ENCODE data around the gene LCAT. TPM values are rescaled to one million over a fixed set of nuclear protein-coding genes. Genes with fewer than 3 reads are reported as not detected.

LCAT gene
- total RNA-seq, 1 donor from 2014 or later: 31.9 TPM

DNA sequence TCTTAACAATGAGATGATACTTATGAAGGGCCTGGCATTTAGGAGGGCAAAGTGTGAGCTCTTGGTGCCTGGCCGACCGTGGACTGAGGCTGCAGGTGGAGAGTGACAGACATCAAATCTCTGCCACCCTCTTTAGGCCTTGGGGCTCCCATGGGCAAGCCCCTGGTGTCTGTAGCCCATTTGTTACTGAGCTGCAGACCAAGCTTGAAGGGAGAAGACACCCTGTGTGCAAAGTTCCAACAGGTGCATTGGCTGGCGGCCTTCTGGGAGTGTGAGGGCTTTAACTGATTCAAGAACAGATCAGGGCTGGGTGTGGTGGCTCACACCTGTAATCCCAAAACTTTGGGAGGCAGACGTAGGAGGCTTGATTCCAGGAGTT lies 11.5 kb downstream of the LCAT start:
- H3K4me1 Mint-ChIP-seq (ENCODE audit: low read depth): peaks cover 15% of the 10 kb centered on the region
- H3K36me3 Mint-ChIP-seq (ENCODE audit: insufficient read depth): peaks cover 4% of the 10 kb centered on the region
- no peak for DNase-seq (ENCODE audit: low spot score, unreplicated experiment)
- no peak overlapping the region for H3K27ac Mint-ChIP-seq
- H3K27me3 Mint-ChIP-seq: peaks cover 3% of the 10 kb centered on the region
- H3K4me3 Mint-ChIP-seq (ENCODE audit: low read depth): no peak overlapping the region
- H3K9me3 Mint-ChIP-seq (ENCODE audit: low read depth): no peaks in the 10 kb centered on the region
- TF ChIP-seq, protein P1, sequence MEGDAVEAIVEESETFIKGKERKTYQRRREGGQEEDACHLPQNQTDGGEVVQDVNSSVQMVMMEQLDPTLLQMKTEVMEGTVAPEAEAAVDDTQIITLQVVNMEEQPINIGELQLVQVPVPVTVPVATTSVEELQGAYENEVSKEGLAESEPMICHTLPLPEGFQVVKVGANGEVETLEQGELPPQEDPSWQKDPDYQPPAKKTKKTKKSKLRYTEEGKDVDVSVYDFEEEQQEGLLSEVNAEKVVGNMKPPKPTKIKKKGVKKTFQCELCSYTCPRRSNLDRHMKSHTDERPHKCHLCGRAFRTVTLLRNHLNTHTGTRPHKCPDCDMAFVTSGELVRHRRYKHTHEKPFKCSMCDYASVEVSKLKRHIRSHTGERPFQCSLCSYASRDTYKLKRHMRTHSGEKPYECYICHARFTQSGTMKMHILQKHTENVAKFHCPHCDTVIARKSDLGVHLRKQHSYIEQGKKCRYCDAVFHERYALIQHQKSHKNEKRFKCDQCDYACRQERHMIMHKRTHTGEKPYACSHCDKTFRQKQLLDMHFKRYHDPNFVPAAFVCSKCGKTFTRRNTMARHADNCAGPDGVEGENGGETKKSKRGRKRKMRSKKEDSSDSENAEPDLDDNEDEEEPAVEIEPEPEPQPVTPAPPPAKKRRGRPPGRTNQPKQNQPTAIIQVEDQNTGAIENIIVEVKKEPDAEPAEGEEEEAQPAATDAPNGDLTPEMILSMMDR (IDR thresholded peaks at IDR 0.05; ENCODE audit: unreplicated experiment): no peak

DNA sequence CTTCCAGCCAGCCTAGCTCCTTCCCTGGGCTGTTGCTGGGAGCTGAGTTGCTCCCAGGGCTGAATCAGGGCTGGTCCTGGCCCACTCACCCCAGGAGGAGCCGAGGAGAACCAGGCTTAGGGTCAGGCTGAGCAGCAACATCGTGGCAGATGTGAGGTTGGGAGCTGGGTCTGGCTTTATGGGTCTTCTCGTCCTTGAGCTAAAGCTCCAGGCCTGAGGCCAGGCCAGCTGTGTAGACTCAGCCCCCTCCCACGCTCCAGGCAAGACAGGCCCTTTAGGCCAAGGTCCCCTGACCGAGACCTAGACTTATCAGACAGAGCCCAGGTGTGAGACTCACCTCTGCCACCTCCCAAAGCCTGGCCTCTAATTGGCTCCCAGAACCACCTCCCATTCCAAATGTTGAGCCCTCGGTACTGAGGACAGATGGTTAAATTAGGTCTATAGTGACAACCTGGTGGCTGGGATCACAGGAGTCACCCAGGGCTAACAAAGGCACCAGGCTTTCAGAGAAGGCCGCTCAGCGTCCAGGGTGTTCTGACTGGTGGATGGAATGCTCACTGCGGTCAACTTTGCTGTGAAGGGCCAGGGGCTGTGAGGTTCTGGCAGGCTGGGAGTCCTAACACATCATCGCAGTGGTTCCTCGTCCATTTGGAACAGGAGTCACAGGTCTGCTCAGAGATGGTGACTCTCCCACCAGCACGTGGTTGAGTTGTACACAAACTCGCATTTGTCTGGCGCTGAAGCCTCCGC lies 12.0 kb downstream of the LCAT start, which contains the start of gene CTRL:
Gene CTRL (minus strand): TSS at position 151 of the 750 bp plus-strand sequence. CDS start 10 bp downstream, at position 141.
- Mint-ChIP-seq H3K36me3 (ENCODE audit: insufficient read depth) (peaks cover 4% of the 10 kb centered on the region), H3K4me3 (ENCODE audit: low read depth) (no peak within 1 kb of the TSS), H3K27me3 (peaks cover 3% of the 10 kb centered on the region), H3K4me1 (ENCODE audit: low read depth) (peaks cover 10% of the 10 kb centered on the region), H3K27ac (no peak within 1 kb of the TSS), H3K9me3 (ENCODE audit: low read depth) (no peaks in the 10 kb centered on the region)
- TF ChIP-seq, protein P1 (IDR thresholded peaks at IDR 0.05; ENCODE audit: unreplicated experiment): peak; percentile 24
- no peak for DNase-seq (ENCODE audit: low spot score, unreplicated experiment)

DNA sequence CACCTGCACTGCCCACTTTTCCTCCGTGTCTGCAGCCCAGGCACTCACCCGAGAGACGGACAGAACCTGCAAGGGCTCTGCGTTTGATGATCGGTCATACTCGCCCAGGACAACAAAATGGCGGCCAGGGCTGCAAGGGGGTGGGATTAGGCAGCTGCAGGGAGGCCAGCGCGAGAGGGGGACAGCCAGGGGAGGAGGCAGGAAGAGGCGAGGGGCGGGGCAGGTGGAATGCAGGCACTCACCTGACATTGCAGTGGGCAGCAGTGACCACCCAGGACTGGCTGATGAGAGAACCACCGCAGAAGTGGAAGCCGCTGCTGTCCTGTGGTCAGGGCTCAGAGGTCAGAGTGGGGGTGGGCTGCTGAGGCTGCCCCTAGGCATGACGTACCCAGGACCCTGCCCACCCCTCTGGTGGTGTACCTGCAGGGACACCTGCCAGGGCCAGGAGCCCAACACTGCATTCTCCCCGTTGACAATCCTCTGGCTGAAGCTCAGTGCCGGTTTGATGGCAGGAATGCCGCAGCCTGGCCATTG lies 13.2 kb downstream of the LCAT start:
- peaks cover 4% of the 10 kb centered on the region for H3K36me3 Mint-ChIP-seq (ENCODE audit: insufficient read depth)
- H3K4me1 Mint-ChIP-seq (ENCODE audit: low read depth): peaks cover 8% of the 10 kb centered on the region
- no peak overlapping the region for H3K27ac Mint-ChIP-seq
- H3K4me3 Mint-ChIP-seq (ENCODE audit: low read depth): no peak overlapping the region
- H3K27me3 Mint-ChIP-seq: peaks cover 3% of the 10 kb centered on the region
- TF ChIP-seq, protein P1 (IDR thresholded peaks at IDR 0.05; ENCODE audit: unreplicated experiment): no peak
- no peak for DNase-seq (ENCODE audit: low spot score, unreplicated experiment)
- H3K9me3 Mint-ChIP-seq (ENCODE audit: low read depth): no peaks in the 10 kb centered on the region

DNA sequence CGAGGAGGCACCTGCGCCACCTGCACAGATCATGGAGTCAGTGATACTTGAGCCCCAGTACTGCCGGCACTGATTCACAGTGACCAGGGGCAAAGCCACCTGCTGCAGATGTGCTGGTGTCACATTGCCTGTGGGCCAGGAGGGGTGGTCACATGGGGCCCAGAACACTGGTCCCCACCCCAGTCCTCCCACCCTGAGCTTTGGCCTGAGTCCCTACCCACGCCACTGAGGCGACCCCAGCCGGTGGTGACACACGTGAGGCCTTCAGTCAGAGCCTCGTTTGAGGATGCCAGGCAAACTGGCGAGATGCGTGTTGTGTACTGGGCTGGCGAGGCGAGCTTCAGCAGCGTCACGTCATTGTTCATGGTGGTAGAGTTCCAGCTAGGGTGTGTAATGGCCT lies 13.7 kb downstream of the LCAT start:
- H3K27me3 Mint-ChIP-seq: peaks cover 3% of the 10 kb centered on the region

DNA sequence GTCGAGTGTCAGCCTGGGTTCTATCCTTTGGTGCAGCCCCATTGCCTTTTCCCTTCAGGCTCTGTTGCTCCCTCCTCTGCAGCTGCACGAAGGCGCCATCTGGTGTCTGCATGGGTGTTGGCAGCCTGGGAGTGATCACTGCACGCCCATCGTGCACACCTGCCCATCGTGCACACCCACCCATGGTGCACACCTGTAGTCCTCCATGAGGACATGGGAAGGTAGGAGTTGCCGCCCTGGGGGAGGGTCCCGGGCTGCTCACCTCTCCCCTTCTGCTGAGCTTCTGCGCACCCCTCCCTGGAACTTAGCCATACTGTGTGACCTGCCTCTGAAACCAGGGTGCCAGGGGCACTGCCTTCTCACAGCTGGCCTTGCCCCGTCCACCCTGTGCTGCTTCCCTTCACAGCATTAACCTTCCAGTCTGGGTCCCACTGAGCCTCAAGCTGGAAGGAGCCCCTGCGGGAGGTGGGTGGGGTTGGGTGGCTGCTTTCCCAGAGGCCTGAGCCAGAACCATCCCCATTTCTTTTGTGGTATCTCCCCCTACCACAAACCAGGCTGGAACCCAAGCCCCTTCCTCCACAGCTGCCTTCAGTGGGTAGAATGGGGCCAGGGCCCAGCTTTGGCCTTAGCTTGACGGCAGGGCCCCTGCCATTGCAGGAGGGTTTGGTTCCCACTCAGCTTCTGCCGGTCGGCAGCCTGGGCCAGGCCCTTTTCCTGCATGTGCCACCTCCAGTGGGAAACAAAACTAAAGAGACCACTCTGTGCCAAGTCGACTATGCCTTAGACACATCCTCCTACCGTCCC lies 15.2 kb downstream of the LCAT start:
- Mint-ChIP-seq H3K4me3 (ENCODE audit: low read depth) (no peak overlapping the region), H3K36me3 (ENCODE audit: insufficient read depth) (peaks cover 3% of the 10 kb centered on the region), H3K4me1 (ENCODE audit: low read depth) (no peaks in the 10 kb centered on the region), H3K27me3 (no peaks in the 10 kb centered on the region), H3K27ac (no peak overlapping the region), H3K9me3 (ENCODE audit: low read depth) (no peaks in the 10 kb centered on the region)
- TF ChIP-seq, protein P1 (IDR thresholded peaks at IDR 0.05; ENCODE audit: unreplicated experiment): peak; percentile 79
- peak; percentile 62 for DNase-seq (ENCODE audit: low spot score, unreplicated experiment)

More for the DNA sequence above, 13.7 kb downstream of the LCAT start:
- Mint-ChIP-seq H3K36me3 (ENCODE audit: insufficient read depth) (peaks cover 4% of the 10 kb centered on the region), H3K4me1 (ENCODE audit: low read depth) (peaks cover 6% of the 10 kb centered on the region), H3K9me3 (ENCODE audit: low read depth) (no peaks in the 10 kb centered on the region), H3K4me3 (ENCODE audit: low read depth) (no peak overlapping the region), H3K27ac (no peak overlapping the region)
- TF ChIP-seq, protein P1 (IDR thresholded peaks at IDR 0.05; ENCODE audit: unreplicated experiment): no peak
- DNase-seq (ENCODE audit: low spot score, unreplicated experiment): no peak

All from progenitor cell of endocrine pancreas (in vitro differentiated cells).